Middle frontal gyrus (tissue), 1 donor: ENCODE data around the gene MRPL43.

Experiments
- DNase-seq: peaks from one replicate; pipeline ENCODE4 v3.0.0-alpha.2; 2015; ENCODE audit warnings: low spot score; ENCODE audit errors: extremely low spot score

The MRPL43 gene

DNA sequence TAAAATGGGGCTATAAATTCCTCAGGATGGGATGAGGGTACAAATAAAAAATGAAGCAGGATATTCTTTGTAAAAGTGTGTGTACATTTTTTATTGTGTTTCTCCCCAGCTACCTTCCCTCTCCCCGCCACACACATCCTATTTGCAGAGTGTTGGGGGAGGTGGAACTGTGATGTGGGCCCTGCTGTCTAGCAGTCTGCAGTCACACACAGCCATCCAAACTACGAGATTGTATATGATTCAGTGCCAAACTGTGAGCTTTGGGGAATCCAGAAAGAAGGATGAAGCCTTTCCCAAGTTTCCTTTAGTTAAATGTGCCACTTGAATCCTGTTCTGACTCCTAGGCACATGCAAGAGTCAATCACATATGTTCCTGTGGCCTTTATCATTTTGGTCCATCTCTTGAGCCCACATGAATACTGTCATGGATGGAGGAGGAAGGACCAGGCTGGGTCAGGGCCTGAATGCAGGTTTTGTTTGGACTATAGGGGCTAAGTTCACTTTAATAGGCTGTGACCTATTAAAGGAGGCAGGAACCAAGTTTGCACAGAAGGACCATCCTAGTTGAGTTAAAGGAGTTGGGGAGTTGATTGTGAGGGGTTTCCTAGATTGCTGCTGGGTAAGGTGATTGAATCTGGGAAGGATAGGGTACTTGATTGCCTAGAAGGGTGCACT lies 19.1 kb downstream of the MRPL43 start:
- no peak for DNase-seq

DNA sequence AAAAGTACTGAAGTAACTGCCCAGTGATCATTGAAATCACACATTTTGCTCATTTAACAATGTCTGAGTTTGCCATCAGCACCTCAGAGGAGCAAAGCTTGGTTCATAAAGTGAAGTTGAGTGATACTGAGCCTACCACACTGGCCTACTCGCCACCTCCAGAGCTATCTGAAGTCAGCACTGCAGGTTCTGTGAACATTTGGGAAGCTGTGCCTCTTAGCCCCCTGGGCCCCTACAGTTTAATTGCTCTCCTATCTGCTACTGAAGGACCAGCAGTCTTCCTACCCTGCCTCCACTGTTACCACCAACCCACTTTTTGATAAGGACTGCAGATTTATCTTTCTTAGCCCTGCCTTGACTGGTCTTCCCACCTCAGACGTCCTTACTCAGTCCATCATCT lies 20.0 kb downstream of the MRPL43 start:
- DNase-seq, result no peak

DNA sequence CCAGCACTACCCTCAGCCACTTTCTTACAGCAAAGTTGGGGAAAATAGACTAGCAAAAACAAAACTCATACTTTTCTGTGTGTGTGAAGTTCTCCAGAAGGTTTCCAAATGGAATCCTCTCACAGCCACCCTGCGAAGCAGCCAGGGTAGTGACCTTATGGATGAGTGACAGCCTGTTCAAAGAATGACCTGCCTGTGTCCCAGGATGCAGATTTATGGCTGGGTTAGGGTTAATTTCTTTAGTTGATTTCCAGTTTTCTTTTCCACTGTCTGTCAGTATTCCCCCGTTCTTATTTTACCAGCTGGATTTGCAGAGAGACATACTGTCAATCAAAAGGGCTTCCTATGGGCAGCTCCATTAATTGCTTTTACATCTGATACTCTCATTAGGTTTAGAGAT lies 20.4 kb downstream of the MRPL43 start:
- DNase-seq, result no peak

GRCh38 chr10:100965820-100966219 lies 21.5 kb downstream of the MRPL43 start:
- DNase-seq, result no peak

- DNase-seq, result no peak
These were observed 23.5 kb downstream of the MRPL43 start for GRCh38 chr10:100963826-100964225.

GRCh38 chr10:100962351-100963080 lies 24.8 kb downstream of the MRPL43 start:
- DNase-seq, result no peak

DNA sequence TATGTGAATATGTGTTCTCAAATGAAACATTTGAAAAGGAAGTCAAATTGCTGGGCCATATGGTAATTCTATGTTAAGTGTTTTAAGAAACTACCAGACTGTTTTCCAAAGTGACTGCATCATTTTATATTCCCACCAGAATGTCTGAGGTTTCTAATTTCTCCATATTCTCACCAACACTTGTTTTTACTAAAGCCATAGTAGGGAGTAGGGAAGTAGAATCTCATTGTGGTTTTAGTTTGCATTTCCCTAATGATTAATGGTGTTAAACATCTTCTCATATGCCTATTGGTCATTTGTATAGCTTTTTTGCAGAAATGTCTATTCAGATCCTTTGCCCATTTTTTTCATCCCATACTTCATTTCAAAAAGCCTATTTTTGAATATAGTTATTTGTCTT lies 27.0 kb downstream of the MRPL43 start:
- no peak for DNase-seq

DNA sequence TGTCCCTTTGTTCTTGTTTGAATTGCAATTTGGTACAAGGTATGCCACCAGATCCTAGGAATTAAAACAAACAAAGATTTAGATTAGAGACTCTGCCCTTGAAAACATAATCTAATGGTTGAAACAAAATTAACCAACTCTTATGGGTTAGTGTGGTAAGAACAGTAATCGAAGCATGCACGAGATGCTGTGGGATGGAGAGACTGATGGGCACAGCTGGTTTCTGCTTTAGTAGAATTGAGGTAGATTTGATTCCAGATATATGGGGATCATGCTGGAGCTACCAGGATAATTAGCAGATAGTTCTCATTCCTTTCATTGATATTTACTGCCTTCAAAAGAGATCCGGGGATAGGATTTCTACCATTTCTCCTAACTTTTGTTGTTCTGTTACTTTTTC lies 38.4 kb downstream of the MRPL43 start:
- DNase-seq, result no peak

DNA sequence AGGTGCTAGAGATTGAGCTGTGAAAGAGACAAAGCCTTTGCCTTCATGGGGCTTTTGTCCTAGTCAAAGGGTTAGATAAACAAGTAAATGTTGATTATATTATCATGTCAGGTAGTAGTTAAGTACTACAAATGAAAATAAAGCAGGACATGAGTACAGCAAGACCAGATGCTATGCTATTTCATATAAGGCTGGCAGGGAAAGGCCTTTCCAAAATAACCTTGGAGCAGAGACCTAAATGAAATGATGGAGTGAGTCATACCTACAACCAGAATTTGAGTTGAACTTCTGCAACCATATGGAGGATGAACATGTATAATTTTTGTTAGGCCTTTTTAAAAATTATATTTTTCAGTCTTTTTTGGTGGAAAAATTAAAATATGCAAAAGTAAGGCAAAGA lies 41.5 kb downstream of the MRPL43 start:
- DNase-seq, result no peak

- DNase-seq, result no peak
These were observed 43.8 kb downstream of the MRPL43 start for GRCh38 chr10:100943508-100943907.

GRCh38 chr10:100942229-100942628 lies 45.1 kb downstream of the MRPL43 start:
- DNase-seq, result no peak

- no peak for DNase-seq
These were observed 47.4 kb downstream of the MRPL43 start for GRCh38 chr10:100939763-100940344.
